Prostate gland (tissue), 2 donors: Measurements from ENCODE around the gene PEX19. TPM values are rescaled to one million over a fixed set of nuclear protein-coding genes. Genes with fewer than 3 reads are reported as not detected.

Source experiments
- DNase-seq: peaks from one replicate; pipeline ENCODE4 v3.0.0-alpha.2; 2019; ENCODE audit warnings: low spot score
- H3K27ac ChIP-seq, 2 donors: fragments of 200-600 bp; sonication (generic); 2 replicates each; pipeline ENCODE4 v1.5.1; 2017 to 2019
- H3K27me3 ChIP-seq: fragments of 200-600 bp; sonication (generic); replicated peaks from 2 replicates; pipeline ENCODE4 v1.5.1; 2019; ENCODE audit not compliant: insufficient read depth
- H3K36me3 ChIP-seq, 2 donors: fragments of 200-600 bp; sonication (generic); 1 replicate in 1 of 2; 2 replicates in 1 of 2; pipeline versions ENCODE4 v1.5.1 to v1.8.1; 2017 to 2019
- H3K4me1 ChIP-seq: fragments of 200-600 bp; sonication (generic); replicated peaks from 2 replicates; pipeline ENCODE4 v1.5.1; 2019
- H3K4me3 ChIP-seq, 2 donors: fragments of 200-600 bp; sonication (generic); 2 replicates each; pipeline ENCODE4 v1.5.1; 2017 to 2019
- H3K9me3 ChIP-seq: fragments of 200-600 bp; sonication (generic); 2 replicates; pipeline ENCODE4 v1.5.1; 2017
- POLR2A ChIP-seq: fragments of 450-650 bp; IDR thresholded peaks from one replicate; pipeline ENCODE4 v1.6.1; 2016; ENCODE audit warnings: antibody characterized with exemption, mild to moderate bottlenecking
- POLR2AphosphoS5 ChIP-seq: sonication (generic); formaldehyde crosslinking; IDR thresholded peaks from one replicate; pipeline ENCODE4 v1.6.1; 2017; ENCODE audit warnings: antibody characterized with exemption
- WGBS: methylation state at CpG from one replicate; pipeline ENCODE4 v1.1.5; 2018; 5-methylcytosine and 5-hydroxymethylcytosine counted together
- intact Hi-C: fragments of 100-400 bp; cut with DNase I; formaldehyde crosslinking; loops from one replicate; pipeline ENCODE4 v1.14.2; 2022
- total RNA-seq, 2 donors: library from RNA; depleted of rRNA; stranded (reverse); fragments of >200 nt; gene quantifications; one replicate each; pipeline ENCODE4 v1.1.0, GENCODE V29; 2016
- TF ChIP-seq, protein P1 (sequence below), 4 experiments: fragments of 200-600 bp in 2 of 4; fragments of 450-650 bp in 2 of 4; sonication (generic) in 2 of 4; IDR thresholded peaks; 1 replicate in 3 of 4; 2 replicates in 1 of 4; pipeline ENCODE4 v1.5.1; 2016 to 2019; ENCODE audit warnings: antibody characterized with exemption in 4 of 4, mild to moderate bottlenecking in 2 of 4, moderate library complexity in 2 of 4

The PEX19 gene
- total RNA-seq, 2 donors from 2014 or later = 49.6 to 61.0 TPM

DNA sequence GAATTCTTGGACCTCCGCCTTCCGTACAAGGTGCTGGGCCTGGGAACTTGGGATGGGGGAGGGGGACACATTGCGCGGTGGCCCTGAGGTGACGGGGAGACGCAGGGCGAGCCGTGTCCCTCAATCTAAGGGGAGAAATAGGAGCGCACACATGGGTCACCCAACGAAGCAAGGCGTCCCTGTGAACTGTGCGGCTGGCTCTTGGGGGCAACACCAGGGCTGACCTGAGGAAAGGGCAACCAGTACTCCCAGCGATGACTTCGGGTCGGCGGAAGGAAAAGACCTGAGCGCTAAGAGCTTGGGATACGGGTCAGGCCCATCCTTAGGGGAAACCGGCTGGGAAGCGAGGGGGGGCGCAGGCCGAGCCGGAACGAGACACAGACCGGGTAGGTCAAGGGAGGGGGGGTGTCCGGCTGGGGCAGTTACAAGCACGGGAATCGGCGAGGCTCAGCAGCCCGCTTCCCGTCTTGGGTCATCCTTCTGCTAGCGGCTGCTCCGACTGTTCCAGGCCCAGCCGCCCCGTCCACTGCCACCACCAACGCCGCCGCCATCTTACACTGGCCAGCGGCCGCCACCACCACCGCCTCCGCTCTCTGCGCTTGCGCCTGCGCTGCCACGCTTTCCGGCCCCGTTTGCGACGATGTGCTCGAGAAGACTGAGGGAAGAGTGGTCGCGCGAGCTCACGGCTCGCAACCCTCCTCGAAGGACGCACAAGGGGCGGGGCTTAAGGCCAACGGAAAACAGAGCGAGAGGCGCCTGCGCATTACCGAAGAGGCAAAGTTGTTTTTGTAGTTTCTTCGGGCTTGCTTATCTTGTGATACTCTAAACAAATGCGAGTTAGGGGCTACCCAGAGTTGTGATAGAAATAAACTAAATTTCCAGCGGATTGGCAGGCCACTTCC is 22.8 kb downstream of the PEX19 start, which contains the start of gene DCAF8:
Gene DCAF8, minus strand, starts transcription at position 657 of the 902 bp plus-strand sequence. CDS start 18,541 bp downstream, outside the sequence.
- no peaks in the 10 kb centered on the region for H3K36me3 ChIP-seq
- H3K4me3 ChIP-seq = peak within 1 kb of the TSS; percentile 77 to 80
- H3K4me1 ChIP-seq = peaks cover 4% of the 10 kb centered on the region
- intact Hi-C loops = no loop called here
- TF ChIP-seq, protein P1, sequence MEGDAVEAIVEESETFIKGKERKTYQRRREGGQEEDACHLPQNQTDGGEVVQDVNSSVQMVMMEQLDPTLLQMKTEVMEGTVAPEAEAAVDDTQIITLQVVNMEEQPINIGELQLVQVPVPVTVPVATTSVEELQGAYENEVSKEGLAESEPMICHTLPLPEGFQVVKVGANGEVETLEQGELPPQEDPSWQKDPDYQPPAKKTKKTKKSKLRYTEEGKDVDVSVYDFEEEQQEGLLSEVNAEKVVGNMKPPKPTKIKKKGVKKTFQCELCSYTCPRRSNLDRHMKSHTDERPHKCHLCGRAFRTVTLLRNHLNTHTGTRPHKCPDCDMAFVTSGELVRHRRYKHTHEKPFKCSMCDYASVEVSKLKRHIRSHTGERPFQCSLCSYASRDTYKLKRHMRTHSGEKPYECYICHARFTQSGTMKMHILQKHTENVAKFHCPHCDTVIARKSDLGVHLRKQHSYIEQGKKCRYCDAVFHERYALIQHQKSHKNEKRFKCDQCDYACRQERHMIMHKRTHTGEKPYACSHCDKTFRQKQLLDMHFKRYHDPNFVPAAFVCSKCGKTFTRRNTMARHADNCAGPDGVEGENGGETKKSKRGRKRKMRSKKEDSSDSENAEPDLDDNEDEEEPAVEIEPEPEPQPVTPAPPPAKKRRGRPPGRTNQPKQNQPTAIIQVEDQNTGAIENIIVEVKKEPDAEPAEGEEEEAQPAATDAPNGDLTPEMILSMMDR (IDR thresholded peaks at IDR 0.05) = peak in 2 of 4 experiments; percentile 5 to 17
- peak; percentile 99 for TF ChIP-seq POLR2AphosphoS5
- TF ChIP-seq POLR2A = peak; percentile 99
- no peaks in the 10 kb centered on the region for H3K9me3 ChIP-seq
- H3K27ac ChIP-seq = peak within 1 kb of the TSS; percentile 98
- no peaks in the 10 kb centered on the region for H3K27me3 ChIP-seq
- under 1% methylated on average over 67 of the region's 67 CpGs for WGBS
- peak; percentile 96 for DNase-seq

DNA sequence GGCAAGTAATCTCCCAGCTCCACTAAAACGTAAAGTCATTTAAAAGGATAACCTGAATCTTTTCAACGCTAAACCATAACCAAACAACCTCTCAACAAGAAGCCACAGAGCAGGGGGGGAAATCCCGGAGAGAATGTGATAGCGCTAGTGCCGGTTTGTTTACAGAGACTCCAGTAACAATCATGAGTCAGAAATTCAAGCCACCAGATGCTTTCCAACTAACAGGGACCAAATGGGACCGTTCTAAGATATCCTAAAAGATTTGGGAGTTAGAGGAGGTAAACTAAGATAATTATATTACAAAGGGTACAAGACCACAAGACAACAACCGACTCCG is 23.4 kb downstream of the PEX19 start:
- no peaks in the 10 kb centered on the region for H3K27me3 ChIP-seq
- DNase-seq = peak; percentile 73
- peaks cover 4% of the 10 kb centered on the region for H3K4me1 ChIP-seq
- no peaks in the 10 kb centered on the region for H3K36me3 ChIP-seq
- no peak for TF ChIP-seq POLR2A
- peak; percentile 67 for TF ChIP-seq POLR2AphosphoS5
- TF ChIP-seq, protein P1 (IDR thresholded peaks at IDR 0.05) = no peak
- peak overlapping the region; percentile 98 for H3K27ac ChIP-seq
- intact Hi-C loops = no loop called here
- WGBS = under 1% methylated on average over 8 of the region's 8 CpGs
- H3K4me3 ChIP-seq = peak overlapping the region; percentile 77 to 80
- H3K9me3 ChIP-seq = no peaks in the 10 kb centered on the region

DNA sequence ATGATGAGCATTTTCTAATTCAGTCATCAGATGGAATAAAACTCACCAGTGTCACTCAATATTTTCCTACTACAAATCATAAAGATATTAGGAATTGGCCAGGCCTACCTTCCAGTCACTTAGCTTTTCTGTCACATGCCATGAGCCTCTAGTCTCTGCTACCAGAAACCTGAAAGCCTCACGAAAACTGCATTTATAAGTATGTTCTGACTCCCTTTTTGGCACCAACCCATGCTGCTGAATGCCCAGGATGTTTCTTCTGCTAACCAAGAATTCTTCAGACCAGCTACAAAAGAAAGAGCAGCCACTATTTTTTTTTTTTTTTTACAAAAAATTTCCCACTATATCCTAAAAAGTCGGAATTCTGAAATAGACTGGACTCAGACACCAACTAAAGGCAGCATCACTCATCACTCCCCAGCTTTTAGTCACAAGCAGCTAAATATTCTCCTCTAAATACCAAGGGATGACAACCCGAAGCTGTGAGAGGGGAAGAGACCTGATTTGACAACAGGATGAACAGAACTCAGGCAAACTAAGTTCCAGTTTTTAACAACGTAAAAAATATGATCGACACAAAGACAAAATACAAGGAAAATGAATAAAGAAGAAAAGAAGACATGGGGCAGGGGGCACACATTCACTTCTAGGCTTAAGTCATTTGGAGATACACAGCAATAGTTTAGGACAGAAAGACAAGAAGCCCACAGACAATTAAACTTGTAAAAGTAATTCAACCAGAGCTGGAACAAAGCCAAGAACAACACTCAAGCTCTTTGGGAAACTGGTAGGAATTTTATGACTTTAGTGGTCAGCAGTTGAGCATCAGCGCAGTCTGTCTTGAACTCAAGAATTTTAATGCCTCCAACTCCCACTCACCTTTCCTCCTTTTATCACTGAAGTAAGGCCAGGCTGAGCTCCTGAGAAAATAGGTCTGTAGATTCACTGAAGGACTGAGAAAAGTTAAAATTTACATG is 24.2 kb downstream of the PEX19 start:
- peaks cover 4% of the 10 kb centered on the region for H3K4me1 ChIP-seq

DNA sequence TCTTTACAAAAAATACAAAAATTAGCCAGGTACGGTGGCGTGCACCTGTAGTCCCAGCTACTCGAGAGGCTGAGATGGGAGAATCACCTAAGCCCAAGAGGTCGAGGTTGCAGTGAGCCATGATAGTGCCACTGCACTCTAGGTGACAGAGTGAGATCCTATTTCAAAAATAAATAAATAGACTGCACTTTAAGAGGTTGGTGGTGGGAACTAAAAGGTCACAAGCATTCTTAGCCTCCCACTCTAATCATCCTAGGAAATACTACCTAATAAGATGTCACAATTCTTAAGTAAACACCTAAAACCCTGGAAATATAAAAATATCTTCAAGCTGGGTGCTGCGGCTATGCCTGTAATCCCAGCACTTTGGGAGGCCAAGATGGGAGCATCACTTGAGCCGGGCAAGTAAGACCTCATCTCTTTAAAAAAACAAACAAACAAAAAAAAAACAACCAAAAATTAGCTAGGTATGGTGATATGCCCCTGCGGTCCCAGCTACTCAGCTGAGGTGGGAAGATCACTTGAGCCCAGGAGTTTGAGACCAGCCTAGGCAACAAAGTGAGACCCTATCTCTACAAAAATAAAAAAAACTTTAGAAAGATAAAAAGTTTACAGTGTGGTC is 26.6 kb downstream of the PEX19 start:
- Histone ChIP-seq H3K9me3 (no peaks in the 10 kb centered on the region), H3K4me3 (no peak overlapping the region), H3K4me1 (peaks cover 4% of the 10 kb centered on the region), H3K36me3 (no peaks in the 10 kb centered on the region), H3K27me3 (no peaks in the 10 kb centered on the region), H3K27ac (no peak overlapping the region)
- TF ChIP-seq POLR2AphosphoS5 (no peak), POLR2A (no peak)
- TF ChIP-seq, protein P1 (IDR thresholded peaks at IDR 0.05) = no peak
- intact Hi-C loops = no loop called here
- no peak for DNase-seq
- WGBS = 92% methylated on average over 7 of the region's 7 CpGs

More for the DNA sequence above, 24.2 kb downstream of the PEX19 start:
- TF ChIP-seq POLR2A (no peak), POLR2AphosphoS5 (no peak)
- TF ChIP-seq, protein P1 (IDR thresholded peaks at IDR 0.05) = no peak
- H3K27me3 ChIP-seq = no peaks in the 10 kb centered on the region
- H3K4me3 ChIP-seq = peak overlapping the region; percentile 77 to 80
- H3K36me3 ChIP-seq = no peaks in the 10 kb centered on the region
- peak overlapping the region; percentile 98 for H3K27ac ChIP-seq
- peak; percentile 47 for DNase-seq
- intact Hi-C loops = no loop called here
- H3K9me3 ChIP-seq = no peaks in the 10 kb centered on the region
- WGBS = 10% methylated on average over 6 of the region's 6 CpGs
